Endothelial cell of umbilical vein (primary cell): ENCODE data around the gene SLC1A6.

Experiments
- CTCF ChIP-seq, 2 donors: IDR thresholded peaks; 1 replicate in 1 of 2; 2 replicates in 1 of 2; pipeline ENCODE4 v1.5.1; 2011; ENCODE audit warnings: low read length in 2 of 2, mild to moderate bottlenecking in 2 of 2, moderate library complexity in 2 of 2, control low read depth in 1 of 2, inconsistent platforms in 1 of 2, low read depth in 1 of 2; ENCODE audit not compliant: insufficient read depth in 1 of 2; ENCODE audit errors: extremely low read depth in 1 of 2
- EZH2 ChIP-seq: IDR thresholded peaks from 2 replicates; pipeline ENCODE4 v1.6.1; 2012; ENCODE audit warnings: borderline replicate concordance, low read depth, mild to moderate bottlenecking, moderate library complexity, low read length, inconsistent platforms; ENCODE audit not compliant: severe bottlenecking
- MAX ChIP-seq: IDR thresholded peaks from 2 replicates; pipeline ENCODE4 v1.6.1; 2011; ENCODE audit not compliant: insufficient read depth, insufficient read length
- POLR2A ChIP-seq: IDR thresholded peaks from 2 replicates; pipeline ENCODE4 v1.6.1; 2012; ENCODE audit warnings: low read depth, mild to moderate bottlenecking, control low read depth, low read length
- POLR2AphosphoS5 ChIP-seq: IDR thresholded peaks from 2 replicates; pipeline ENCODE4 v1.6.1; 2012; ENCODE audit warnings: low read depth, mild to moderate bottlenecking, control low read depth, low read length, moderate library complexity; ENCODE audit not compliant: insufficient read depth

GRCh38 chr19:14940266-14940665 lies 39.4 kb downstream of the SLC1A6 start:
- TF ChIP-seq POLR2A: no peak
- TF ChIP-seq MAX: no peak
- no peak for TF ChIP-seq POLR2AphosphoS5
- TF ChIP-seq CTCF (IDR thresholded peaks at IDR 0.05; ENCODE audit: extremely low read depth in 1 of 2, insufficient read depth in 1 of 2, low read depth in 1 of 2, low read length in 2 of 2): no peak
- TF ChIP-seq EZH2: no peak
